Measurements from ENCODE around the gene SNAI1.

GRCh38 chr20:50015993-50016770 is 33.4 kb downstream of the SNAI1 start:
- TF ChIP-seq CTCF (conservative IDR thresholded peaks at IDR 0.05; ENCODE audit: low read depth, low read length): no peak
- no peak for TF ChIP-seq EZH2phosphoT487 (IDR thresholded peaks at IDR 0.05; ENCODE audit: borderline replicate concordance, low read length)
- TF ChIP-seq EZH2 (IDR thresholded peaks at IDR 0.05; ENCODE audit: low read length, unreplicated experiment): no peak
